Neural cell (in vitro differentiated cells): ENCODE measurements around the gene HS6ST1. TPM values are rescaled to one million over a fixed set of nuclear protein-coding genes. Genes with fewer than 3 reads are reported as not detected.

Source experiments
- H2AFZ ChIP-seq: fragments of 200-600, 300-800 bp; sonication (generic), shearing (Covaris generic); 2 replicates; pipeline ENCODE4 v1.6.0; 2014; ENCODE audit warnings: low read depth, mild to moderate bottlenecking, antibody characterized with exemption, low read length, moderate library complexity
- H3F3A ChIP-seq: fragments of 200-600 bp; shearing (Covaris generic); 2 replicates; pipeline ENCODE4 v1.6.1; 2016; ENCODE audit warnings: mild to moderate bottlenecking, moderate library complexity, mixed read lengths, antibody characterized with exemption, low read length; ENCODE audit not compliant: insufficient read depth, poor library complexity, severe bottlenecking
- H3K27ac ChIP-seq: fragments of 200-600, 300-800 bp; sonication (generic), shearing (Covaris generic); 2 replicates; pipeline ENCODE4 v1.5.1; 2014; ENCODE audit warnings: mild to moderate bottlenecking, low read length, moderate library complexity
- H3K27me3 ChIP-seq: fragments of 300-800, 200-600 bp; sonication (generic), shearing (Covaris generic); 2 replicates; pipeline ENCODE4 v1.6.0; 2014; ENCODE audit warnings: mild to moderate bottlenecking, low read depth, low read length, moderate library complexity; ENCODE audit not compliant: insufficient read depth
- H3K36me3 ChIP-seq: fragments of 300-800, 200-600 bp; sonication (generic), shearing (Covaris generic); 2 replicates; pipeline ENCODE4 v1.5.1; 2014; ENCODE audit warnings: mild to moderate bottlenecking, antibody characterized with exemption, low read length, moderate library complexity; ENCODE audit not compliant: insufficient read depth
- H3K4me2 ChIP-seq: fragments of 300-800, 200-600 bp; sonication (generic), shearing (Covaris generic); 2 replicates; pipeline ENCODE4 v1.6.0; 2014; ENCODE audit warnings: mild to moderate bottlenecking, low read length
- H3K4me3 ChIP-seq: fragments of 300-800, 200-600 bp; sonication (generic), shearing (Covaris generic); 2 replicates; pipeline ENCODE4 v1.5.1; 2014; ENCODE audit warnings: mild to moderate bottlenecking, low read length, moderate library complexity
- H3K79me2 ChIP-seq: fragments of 200-600 bp; shearing (Covaris generic); replicated peaks from 2 replicates; pipeline ENCODE4 v1.6.0; 2014; ENCODE audit warnings: mild to moderate bottlenecking, low read length, moderate library complexity; ENCODE audit not compliant: insufficient read depth
- H3K9ac ChIP-seq: fragments of 300-800, 200-600 bp; sonication (generic), shearing (Covaris generic); 2 replicates; pipeline ENCODE4 v1.6.1; 2016; ENCODE audit warnings: mild to moderate bottlenecking, low read length, mixed read lengths
- H3K9me2 ChIP-seq: fragments of 200-600 bp; shearing (Covaris generic); 2 replicates; pipeline ENCODE4 v1.6.1; 2016; ENCODE audit warnings: mild to moderate bottlenecking, low read length, mixed read lengths; ENCODE audit not compliant: insufficient read depth
- H3K9me3 ChIP-seq: fragments of 200-600, 300-800 bp; sonication (generic), shearing (Covaris generic); 2 replicates; pipeline ENCODE4 v1.6.1; 2016; ENCODE audit warnings: mild to moderate bottlenecking, mixed run types, low read length, moderate library complexity, mixed read lengths
- H4K20me1 ChIP-seq: fragments of 200-600 bp; shearing (Covaris generic); 2 replicates; pipeline ENCODE4 v1.6.1; 2016; ENCODE audit warnings: mild to moderate bottlenecking, mixed run types; ENCODE audit not compliant: insufficient read depth
- EP300 ChIP-seq: fragments of 450-650 bp; conservative IDR thresholded peaks from 2 replicates; pipeline ENCODE4 v1.6.1; 2014; ENCODE audit warnings: antibody characterized with exemption, mild to moderate bottlenecking, moderate library complexity; ENCODE audit not compliant: poor library complexity, severe bottlenecking
- EZH2 ChIP-seq: fragments of 200-600, 300-800 bp; shearing (Covaris generic), sonication (generic); IDR thresholded peaks from 2 replicates; pipeline ENCODE4 v1.6.1; 2014; ENCODE audit warnings: antibody characterized with exemption, low read length, borderline replicate concordance, mild to moderate bottlenecking; ENCODE audit not compliant: insufficient read depth, poor library complexity, severe bottlenecking
- MXI1 ChIP-seq: fragments of 450-650 bp; conservative IDR thresholded peaks from 2 replicates; pipeline ENCODE4 v1.6.1; 2014; ENCODE audit warnings: antibody characterized with exemption, mild to moderate bottlenecking; ENCODE audit not compliant: poor library complexity, severe bottlenecking
- POLR2AphosphoS5 ChIP-seq: IDR thresholded peaks from 2 replicates; pipeline ENCODE4 v1.6.1; 2012
- RAD21 ChIP-seq: fragments of 450-650 bp; conservative IDR thresholded peaks from 2 replicates; pipeline ENCODE4 v1.6.1; 2014; ENCODE audit warnings: antibody characterized with exemption, mild to moderate bottlenecking, moderate library complexity
- REST ChIP-seq: IDR thresholded peaks from 2 replicates; pipeline ENCODE4 v1.6.1; 2012; ENCODE audit warnings: borderline replicate concordance
- SMC3 ChIP-seq: fragments of 450-650 bp; conservative IDR thresholded peaks from 2 replicates; pipeline ENCODE4 v1.6.1; 2014; ENCODE audit warnings: antibody characterized with exemption, mild to moderate bottlenecking, moderate library complexity; ENCODE audit not compliant: poor library complexity
- TAF1 ChIP-seq: IDR thresholded peaks from 2 replicates; pipeline ENCODE4 v1.6.1; 2012; ENCODE audit warnings: low read depth
- polyA plus RNA-seq: library from polyadenylated mRNA; depleted of rRNA; stranded (reverse); fragments of >200 nt; gene quantifications from 2 replicates; pipeline ENCODE4 v1.2.3, GENCODE V29; 2014
- TF ChIP-seq, protein P1 (sequence below): fragments of 450-650 bp; IDR thresholded peaks from 2 replicates; pipeline ENCODE4 v1.5.1; 2014; ENCODE audit warnings: antibody characterized with exemption, mild to moderate bottlenecking, moderate library complexity; ENCODE audit not compliant: poor library complexity, severe bottlenecking

The HS6ST1 gene
- polyA plus RNA-seq, 1 donor from 2014 or later = 44.1 TPM

DNA sequence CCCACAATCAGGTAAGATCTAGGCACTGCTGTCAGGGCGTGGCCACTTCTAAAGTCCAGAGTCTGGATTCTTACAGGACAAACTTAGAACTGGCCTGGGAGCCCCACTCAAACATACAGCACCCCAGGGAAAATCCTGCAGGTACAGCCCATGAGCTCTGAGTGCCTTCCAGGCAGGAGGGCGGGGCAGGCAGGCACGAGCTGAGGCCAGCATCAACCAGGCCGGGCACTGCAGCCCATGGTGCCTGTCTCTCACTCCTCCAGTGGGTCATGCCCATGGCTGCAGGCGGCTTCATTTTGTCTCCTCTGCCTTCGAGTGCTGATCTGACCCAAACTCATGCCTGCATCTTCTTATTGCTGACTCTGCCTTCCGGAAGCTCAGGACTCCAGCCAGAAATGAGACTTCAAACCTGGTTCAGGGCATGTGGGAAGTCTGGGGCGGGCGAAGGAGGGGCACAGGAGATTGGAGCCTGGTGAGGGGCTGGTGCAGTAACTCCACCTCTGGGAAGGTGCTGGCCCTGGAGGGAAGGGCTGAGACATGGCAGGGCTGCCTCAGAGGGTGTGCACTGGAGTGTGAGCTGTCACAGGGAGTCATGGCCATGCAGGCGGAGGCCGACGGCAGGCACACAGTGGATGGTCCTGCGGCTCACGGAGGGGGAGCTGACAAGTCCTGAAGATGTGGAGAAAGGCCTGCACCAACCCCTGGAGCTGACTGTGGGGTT is 40.5 kb downstream of the HS6ST1 start:
- H3K27ac ChIP-seq = no peak overlapping the region
- H3F3A ChIP-seq = no peaks in the 10 kb centered on the region
- H3K4me3 ChIP-seq = no peak overlapping the region
- no peaks in the 10 kb centered on the region for H3K9me3 ChIP-seq
- no peak overlapping the region for H3K9ac ChIP-seq
- no peaks in the 10 kb centered on the region for H3K27me3 ChIP-seq
- no peaks in the 10 kb centered on the region for H3K79me2 ChIP-seq
- no peak overlapping the region for H2AFZ ChIP-seq
- peaks cover 14% of the 10 kb centered on the region for H3K36me3 ChIP-seq
- TF ChIP-seq TAF1 = no peak
- no peak for TF ChIP-seq REST
- TF ChIP-seq MXI1 = no peak
- TF ChIP-seq, protein P1, sequence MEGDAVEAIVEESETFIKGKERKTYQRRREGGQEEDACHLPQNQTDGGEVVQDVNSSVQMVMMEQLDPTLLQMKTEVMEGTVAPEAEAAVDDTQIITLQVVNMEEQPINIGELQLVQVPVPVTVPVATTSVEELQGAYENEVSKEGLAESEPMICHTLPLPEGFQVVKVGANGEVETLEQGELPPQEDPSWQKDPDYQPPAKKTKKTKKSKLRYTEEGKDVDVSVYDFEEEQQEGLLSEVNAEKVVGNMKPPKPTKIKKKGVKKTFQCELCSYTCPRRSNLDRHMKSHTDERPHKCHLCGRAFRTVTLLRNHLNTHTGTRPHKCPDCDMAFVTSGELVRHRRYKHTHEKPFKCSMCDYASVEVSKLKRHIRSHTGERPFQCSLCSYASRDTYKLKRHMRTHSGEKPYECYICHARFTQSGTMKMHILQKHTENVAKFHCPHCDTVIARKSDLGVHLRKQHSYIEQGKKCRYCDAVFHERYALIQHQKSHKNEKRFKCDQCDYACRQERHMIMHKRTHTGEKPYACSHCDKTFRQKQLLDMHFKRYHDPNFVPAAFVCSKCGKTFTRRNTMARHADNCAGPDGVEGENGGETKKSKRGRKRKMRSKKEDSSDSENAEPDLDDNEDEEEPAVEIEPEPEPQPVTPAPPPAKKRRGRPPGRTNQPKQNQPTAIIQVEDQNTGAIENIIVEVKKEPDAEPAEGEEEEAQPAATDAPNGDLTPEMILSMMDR = no peak
- no peak for TF ChIP-seq EP300
- TF ChIP-seq SMC3 = no peak
- no peak for TF ChIP-seq EZH2
- TF ChIP-seq RAD21 = no peak
- TF ChIP-seq POLR2AphosphoS5 = no peak
- no peaks in the 10 kb centered on the region for H4K20me1 ChIP-seq
- no peaks in the 10 kb centered on the region for H3K9me2 ChIP-seq
- no peak overlapping the region for H3K4me2 ChIP-seq

DNA sequence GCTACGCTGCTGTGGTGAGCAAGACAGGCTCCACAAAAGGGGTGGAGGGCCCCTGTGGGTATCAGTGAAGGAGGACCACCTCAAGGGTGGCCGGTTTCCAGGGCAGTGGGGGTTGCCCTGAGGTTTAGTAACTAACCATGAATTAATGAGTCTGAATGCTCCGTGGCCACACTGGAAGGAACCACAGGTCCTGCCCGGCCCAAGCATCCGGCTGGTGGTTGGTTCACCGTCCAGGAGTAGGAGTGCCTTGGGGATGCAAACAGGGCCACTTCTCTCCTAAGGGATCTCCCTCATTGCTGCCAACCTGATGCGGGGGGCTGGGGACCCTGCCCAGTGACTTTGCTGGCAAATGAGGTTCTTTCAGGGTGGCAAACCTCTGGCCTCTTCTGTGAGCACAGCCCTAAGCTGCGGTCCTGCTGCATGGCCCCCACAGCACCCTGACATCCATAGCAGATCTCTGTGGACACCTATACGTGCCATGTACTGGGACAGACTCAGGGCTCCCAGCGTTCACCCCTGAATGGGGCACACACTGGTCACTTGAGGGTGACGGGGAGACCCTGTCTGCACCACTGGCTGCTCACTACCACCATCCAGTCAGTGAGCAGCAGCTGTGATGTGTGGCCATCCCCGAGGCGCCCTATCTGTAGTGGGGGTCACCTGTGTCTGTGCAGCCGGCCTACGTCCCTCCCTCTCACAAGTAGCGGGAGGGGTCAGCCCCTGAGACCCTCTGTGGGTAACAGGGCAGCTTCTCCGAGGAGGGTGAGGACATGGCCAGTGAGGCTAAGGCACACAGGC is 41.6 kb downstream of the HS6ST1 start:
- Histone ChIP-seq H3K4me2 (no peak overlapping the region), H3K27me3 (no peaks in the 10 kb centered on the region), H3K9ac (no peak overlapping the region), H3K79me2 (no peaks in the 10 kb centered on the region), H3F3A (no peaks in the 10 kb centered on the region), H3K4me3 (no peak overlapping the region), H3K9me3 (no peaks in the 10 kb centered on the region), H3K27ac (no peak overlapping the region), H3K9me2 (no peaks in the 10 kb centered on the region), H4K20me1 (no peaks in the 10 kb centered on the region), H3K36me3 (peaks cover 14% of the 10 kb centered on the region), H2AFZ (no peak overlapping the region)
- TF ChIP-seq EP300 (no peak), POLR2AphosphoS5 (no peak), SMC3 (no peak), MXI1 (no peak), TAF1 (no peak), EZH2 (no peak), RAD21 (no peak), REST (no peak)
- TF ChIP-seq, protein P1 = no peak
